DND-41 (cell line): ENCODE measurements around the gene ACAD9.

Source experiments
- CTCF ChIP-seq: IDR thresholded peaks from 2 replicates; pipeline ENCODE4 v1.5.1; 2012; ENCODE audit warnings: borderline replicate concordance, low read length, moderate library complexity, mild to moderate bottlenecking; ENCODE audit not compliant: poor library complexity, severe bottlenecking; ENCODE audit errors: extremely low read depth
- EZH2 ChIP-seq: IDR thresholded peaks from 3 replicates; pipeline ENCODE4 v1.6.1; 2012; ENCODE audit warnings: borderline replicate concordance, low read depth, mild to moderate bottlenecking, moderate library complexity, low read length, inconsistent platforms; ENCODE audit not compliant: severe bottlenecking

DNA sequence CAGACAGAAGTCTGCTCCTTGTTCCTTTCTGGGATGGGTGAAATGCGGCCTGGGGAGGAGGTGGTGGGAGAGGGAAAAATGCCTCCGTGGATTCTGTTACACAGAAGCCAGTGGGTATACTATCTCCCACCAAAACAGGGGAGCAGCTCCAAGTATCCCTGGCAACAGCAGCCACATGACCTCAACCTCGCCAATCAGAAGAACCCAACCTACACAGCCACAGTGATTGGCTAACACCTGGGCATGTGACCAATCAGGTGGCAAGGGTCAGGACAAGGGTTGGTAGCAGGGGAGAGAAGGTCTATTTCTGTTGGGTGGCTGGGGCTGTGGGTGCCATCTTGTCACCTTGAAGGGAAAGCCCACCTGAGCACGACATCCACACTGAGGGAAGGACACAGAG lies 9.1 kb upstream of the ACAD9 start:
- TF ChIP-seq CTCF (no peak), EZH2 (no peak)
